NB4 (cell line): ENCODE data around the gene MAGI1.

Experiments
- POLR2A ChIP-seq: IDR thresholded peaks from 2 replicates; pipeline ENCODE4 v1.6.1; 2011; ENCODE audit warnings: mild to moderate bottlenecking; ENCODE audit not compliant: insufficient read length; ENCODE audit errors: extremely low read depth
- TF ChIP-seq, protein P1 (sequence below): IDR thresholded peaks from one replicate; pipeline ENCODE4 v1.5.1; 2012; ENCODE audit warnings: low read depth, low read length

DNA sequence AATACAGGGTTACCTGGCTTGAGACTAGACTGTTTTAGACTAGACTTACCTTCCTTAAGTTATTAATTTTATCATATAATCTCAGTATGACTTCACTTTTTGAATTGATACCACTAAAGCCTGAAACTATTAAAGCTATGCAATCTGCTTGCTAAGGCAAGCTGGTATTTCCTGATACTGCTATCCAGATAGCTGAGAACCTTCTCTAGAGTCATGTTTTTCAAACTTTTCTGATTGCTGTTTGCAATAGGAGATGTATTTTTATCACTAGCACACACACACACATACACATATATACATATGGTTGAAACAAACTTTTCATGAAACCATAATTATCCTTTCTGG lies 9.3 kb upstream of the MAGI1 start:
- TF ChIP-seq POLR2A, result no peak
- TF ChIP-seq, protein P1, sequence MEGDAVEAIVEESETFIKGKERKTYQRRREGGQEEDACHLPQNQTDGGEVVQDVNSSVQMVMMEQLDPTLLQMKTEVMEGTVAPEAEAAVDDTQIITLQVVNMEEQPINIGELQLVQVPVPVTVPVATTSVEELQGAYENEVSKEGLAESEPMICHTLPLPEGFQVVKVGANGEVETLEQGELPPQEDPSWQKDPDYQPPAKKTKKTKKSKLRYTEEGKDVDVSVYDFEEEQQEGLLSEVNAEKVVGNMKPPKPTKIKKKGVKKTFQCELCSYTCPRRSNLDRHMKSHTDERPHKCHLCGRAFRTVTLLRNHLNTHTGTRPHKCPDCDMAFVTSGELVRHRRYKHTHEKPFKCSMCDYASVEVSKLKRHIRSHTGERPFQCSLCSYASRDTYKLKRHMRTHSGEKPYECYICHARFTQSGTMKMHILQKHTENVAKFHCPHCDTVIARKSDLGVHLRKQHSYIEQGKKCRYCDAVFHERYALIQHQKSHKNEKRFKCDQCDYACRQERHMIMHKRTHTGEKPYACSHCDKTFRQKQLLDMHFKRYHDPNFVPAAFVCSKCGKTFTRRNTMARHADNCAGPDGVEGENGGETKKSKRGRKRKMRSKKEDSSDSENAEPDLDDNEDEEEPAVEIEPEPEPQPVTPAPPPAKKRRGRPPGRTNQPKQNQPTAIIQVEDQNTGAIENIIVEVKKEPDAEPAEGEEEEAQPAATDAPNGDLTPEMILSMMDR, result no peak
